ENCODE measurements around the gene HJV.

DNA sequence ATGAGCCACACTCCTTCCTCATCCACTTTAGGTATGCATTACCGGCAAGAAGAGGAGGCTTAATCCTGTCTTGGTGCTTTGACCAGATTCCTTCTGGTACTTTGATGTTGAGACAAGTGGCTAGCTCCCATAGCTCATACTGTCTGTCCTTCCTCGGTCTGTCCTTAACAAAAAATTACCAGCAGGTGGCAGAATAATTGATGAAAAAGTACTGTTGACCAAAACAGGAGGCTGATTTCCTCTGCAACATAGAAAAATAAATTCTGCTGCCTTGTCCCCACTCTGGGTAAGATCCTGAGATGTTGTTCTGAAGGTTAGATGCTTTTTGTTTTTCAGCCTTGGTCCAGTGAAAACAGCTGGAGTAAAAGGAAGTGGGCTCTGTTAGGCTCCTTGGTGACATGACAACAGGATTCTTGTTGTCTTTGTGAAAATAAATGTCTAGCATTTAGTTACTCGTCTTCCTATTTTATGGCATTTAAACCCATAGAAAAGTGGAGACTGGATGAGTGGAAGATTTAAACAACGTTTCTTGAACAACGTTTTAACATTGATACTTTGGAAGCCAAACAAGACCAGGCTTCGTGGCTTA, 11.2 kb upstream of the HJV start:
- TF ChIP-seq, protein P1, sequence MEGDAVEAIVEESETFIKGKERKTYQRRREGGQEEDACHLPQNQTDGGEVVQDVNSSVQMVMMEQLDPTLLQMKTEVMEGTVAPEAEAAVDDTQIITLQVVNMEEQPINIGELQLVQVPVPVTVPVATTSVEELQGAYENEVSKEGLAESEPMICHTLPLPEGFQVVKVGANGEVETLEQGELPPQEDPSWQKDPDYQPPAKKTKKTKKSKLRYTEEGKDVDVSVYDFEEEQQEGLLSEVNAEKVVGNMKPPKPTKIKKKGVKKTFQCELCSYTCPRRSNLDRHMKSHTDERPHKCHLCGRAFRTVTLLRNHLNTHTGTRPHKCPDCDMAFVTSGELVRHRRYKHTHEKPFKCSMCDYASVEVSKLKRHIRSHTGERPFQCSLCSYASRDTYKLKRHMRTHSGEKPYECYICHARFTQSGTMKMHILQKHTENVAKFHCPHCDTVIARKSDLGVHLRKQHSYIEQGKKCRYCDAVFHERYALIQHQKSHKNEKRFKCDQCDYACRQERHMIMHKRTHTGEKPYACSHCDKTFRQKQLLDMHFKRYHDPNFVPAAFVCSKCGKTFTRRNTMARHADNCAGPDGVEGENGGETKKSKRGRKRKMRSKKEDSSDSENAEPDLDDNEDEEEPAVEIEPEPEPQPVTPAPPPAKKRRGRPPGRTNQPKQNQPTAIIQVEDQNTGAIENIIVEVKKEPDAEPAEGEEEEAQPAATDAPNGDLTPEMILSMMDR (IDR thresholded peaks at IDR 0.05; ENCODE audit: insufficient read depth, low read depth, low read length) = peak; percentile 58
- no peak for TF ChIP-seq EZH2 (IDR thresholded peaks at IDR 0.05; ENCODE audit: insufficient read depth, low read length)

Measured in astrocyte (in vitro differentiated cells and primary cell).